GM12878 (cell line): ENCODE data around the gene HOXD3. TPM values are rescaled to one million over a fixed set of nuclear protein-coding genes. Genes with fewer than 3 reads are reported as not detected.

ENCODE experiments used
- ATAC-seq: fragments of 200-7000 bp; cut with Tn5 transposase; 3 replicates; pipeline ENCODE4 v1.9.1; 2020; ENCODE audit warnings: mild to moderate bottlenecking, moderate library complexity
- BruUV-seq: library from RNA; stranded (reverse); fragments of 400-500 nt; replicated peaks from 2 replicates; lab custom pipeline; 2021; lab: Mats Ljungman, UMichigan
- CTCF ChIA-PET: fragments of 300-600 bp; sonication (Branson Sonifier 250); formaldehyde crosslinking; extraction: SDS; loops from one replicate; lab custom pipeline; 2021; ENCODE audit warnings: inconsistent platforms; lab: Yijun Ruan, JAX
- POLR2A ChIA-PET: fragments of 350-600 bp; formaldehyde crosslinking; extraction: SDS; loops from one replicate; lab custom pipeline; 2021; ENCODE audit warnings: inconsistent platforms; lab: Charles Lee
- RAD21 ChIA-PET: fragments of 300-600 bp; sonication (Branson Sonifier 250); formaldehyde crosslinking; loops from one replicate; lab custom pipeline; 2023; ENCODE audit warnings: antibody characterized with exemption; ENCODE audit not compliant: unreplicated experiment; lab: Charles Lee
- SMC1A ChIA-PET: fragments of 300-600 bp; sonication (Branson Sonifier 250); formaldehyde crosslinking; loops from one replicate; lab custom pipeline; 2023; ENCODE audit not compliant: unreplicated experiment, uncharacterized antibody; lab: Charles Lee
- DNase-seq: peaks from one replicate; pipeline ENCODE4 v3.0.0-alpha.2; 2011; ENCODE audit warnings: low read depth, low spot score
- FAIRE-seq: peaks from 3 replicates; lab custom pipeline; 2011; peaks lifted over from hg19 to GRCh38; lab: Jason Lieb, UNC
- H2AFZ ChIP-seq: 2 replicates; pipeline ENCODE4 v1.6.0; 2011; ENCODE audit warnings: low read depth, low read length, control low read depth; ENCODE audit not compliant: control insufficient read depth
- H3K27ac ChIP-seq: 2 replicates; pipeline ENCODE4 v1.5.1; 2011; ENCODE audit warnings: control low read depth; ENCODE audit not compliant: control insufficient read depth, insufficient read depth
- H3K27me3 ChIP-seq, 2 experiments: replicated peaks in 1 of 2; 2 replicates each; pipeline versions ENCODE4 v1.6.0 to v1.6.1; 2011; ENCODE audit warnings: low read length in 1 of 2; ENCODE audit not compliant: control insufficient read depth in 2 of 2, insufficient read depth in 2 of 2
- H3K36me3 ChIP-seq, 2 experiments: 2 replicates each; pipeline ENCODE4 v1.5.1; 2011; ENCODE audit warnings: low read length in 1 of 2; ENCODE audit not compliant: control insufficient read depth in 2 of 2, insufficient read depth in 2 of 2
- H3K4me1 ChIP-seq: 2 replicates; pipeline ENCODE4 v1.6.1; 2011; ENCODE audit warnings: mild to moderate bottlenecking, low read length, moderate library complexity, mixed read lengths; ENCODE audit not compliant: control insufficient read depth, insufficient read depth
- H3K4me2 ChIP-seq: 2 replicates; pipeline ENCODE4 v1.6.0; 2011; ENCODE audit warnings: control low read depth; ENCODE audit not compliant: control insufficient read depth, insufficient read depth
- H3K4me3 ChIP-seq: fragments of 200-600 bp; sonication (generic); 2 replicates; pipeline ENCODE4 v1.5.1; 2016
- H3K79me2 ChIP-seq: 2 replicates; pipeline ENCODE4 v1.6.0; 2011; ENCODE audit warnings: low read length; ENCODE audit not compliant: control insufficient read depth, insufficient read depth
- H3K9ac ChIP-seq: 2 replicates; pipeline ENCODE4 v1.8.0; 2011; ENCODE audit warnings: low read length, control low read depth, mixed read lengths; ENCODE audit not compliant: control insufficient read depth, insufficient read depth
- H3K9me3 ChIP-seq: replicated peaks from 3 replicates; pipeline ENCODE4 v1.5.1; 2011; ENCODE audit warnings: mild to moderate bottlenecking, low read length; ENCODE audit not compliant: control insufficient read depth, insufficient read depth
- H4K20me1 ChIP-seq: 2 replicates; pipeline ENCODE4 v1.6.0; 2011; ENCODE audit not compliant: control insufficient read depth, insufficient read depth
- ASH2L ChIP-seq: fragments of 300-600, 200-600 bp; sonication (generic); IDR thresholded peaks from 2 replicates; pipeline ENCODE4 v1.6.1; 2017; ENCODE audit warnings: low read depth, mild to moderate bottlenecking, borderline replicate concordance
- CREM ChIP-seq: IDR thresholded peaks from 2 replicates; pipeline ENCODE4 v1.6.1; 2014; ENCODE audit warnings: antibody characterized with exemption, low read depth
- FOS ChIP-seq: IDR thresholded peaks from 3 replicates; pipeline ENCODE4 v1.6.1; 2011; ENCODE audit warnings: borderline replicate concordance; ENCODE audit not compliant: insufficient read length; ENCODE audit errors: extremely low read depth
- HDAC6 ChIP-seq: fragments of 200-600 bp; sonication (generic); IDR thresholded peaks from one replicate; pipeline ENCODE4 v1.8.0; 2017; ENCODE audit warnings: antibody characterized with exemption; ENCODE audit not compliant: unreplicated experiment
- KLF5 ChIP-seq: fragments of 450-650 bp; IDR thresholded peaks from 2 replicates; pipeline ENCODE4 v1.6.1; 2014; ENCODE audit warnings: mild to moderate bottlenecking; ENCODE audit not compliant: partially characterized antibody
- MTA2 ChIP-seq: fragments of 450-650 bp; IDR thresholded peaks from 2 replicates; pipeline ENCODE4 v1.6.1; 2016; ENCODE audit warnings: low read depth, mild to moderate bottlenecking, moderate library complexity
- NRF1 ChIP-seq: conservative IDR thresholded peaks from 2 replicates; pipeline ENCODE4 v1.6.1; 2011; ENCODE audit warnings: mild to moderate bottlenecking, low read depth, low read length, improper control_type of control experiment
- PML ChIP-seq: IDR thresholded peaks from 2 replicates; pipeline ENCODE4 v1.6.1; 2012; ENCODE audit warnings: low read length, inconsistent platforms
- POLR2AphosphoS5 ChIP-seq: IDR thresholded peaks from 2 replicates; pipeline ENCODE4 v1.6.1; 2011; ENCODE audit warnings: mild to moderate bottlenecking, low read length, inconsistent platforms
- RAD51 ChIP-seq: fragments of 450-650 bp; IDR thresholded peaks from 2 replicates; pipeline ENCODE4 v1.6.1; 2016; ENCODE audit warnings: moderate library complexity, mild to moderate bottlenecking, inconsistent platforms
- RCOR1 ChIP-seq: conservative IDR thresholded peaks from 2 replicates; pipeline ENCODE4 v1.6.1; 2012; ENCODE audit warnings: low read depth, low read length, improper control_type of control experiment
- SIN3A ChIP-seq: IDR thresholded peaks from 2 replicates; pipeline ENCODE4 v1.6.1; 2012; ENCODE audit warnings: low read depth, low read length, improper control_type of control experiment
- SMARCA5 ChIP-seq: fragments of 450-650 bp; IDR thresholded peaks from 2 replicates; pipeline ENCODE4 v1.6.1; 2017; ENCODE audit warnings: mild to moderate bottlenecking
- SUZ12 ChIP-seq: fragments of 200-600 bp; sonication (generic); IDR thresholded peaks from one replicate; pipeline ENCODE4 v1.6.1; 2018; ENCODE audit warnings: antibody characterized with exemption, mild to moderate bottlenecking; ENCODE audit not compliant: unreplicated experiment
- ZNF217 ChIP-seq: fragments of 450-650 bp; IDR thresholded peaks from 2 replicates; pipeline ENCODE4 v1.6.1; 2017; ENCODE audit warnings: antibody characterized with exemption, mild to moderate bottlenecking
- ZNF24 ChIP-seq: fragments of 450-650 bp; IDR thresholded peaks from 2 replicates; pipeline ENCODE4 v1.6.1; 2017; ENCODE audit warnings: antibody characterized with exemption, mild to moderate bottlenecking
- WGBS: methylation state at CpG from one replicate; pipeline ENCODE4 v1.1.6; 2016; ENCODE audit warnings: low lambda C conversion rate; ENCODE audit not compliant: insufficient replicate concordance, insufficient coverage; ENCODE audit errors: missing lambda C conversion rate; 5-methylcytosine and 5-hydroxymethylcytosine counted together
- in situ Hi-C: fragments of 300-500 bp; cut with MboI; formaldehyde crosslinking; loops from 9 replicates; pipeline ENCODE4 v1.14.3; 2018; ENCODE audit warnings: mixed read lengths
- intact Hi-C: fragments of 100-400 bp; cut with micrococcal nuclease; formaldehyde crosslinking; loops from one replicate; pipeline ENCODE4 v1.14.2; 2022; ENCODE audit not compliant: unreplicated experiment
- polyA plus RNA-seq, 11 experiments: library from polyadenylated mRNA; depleted of rRNA in 4 of 11; unstranded in 6 of 11; stranded (reverse) in 5 of 11; fragments of >200 nt; fragmentation: Nextera tagmentation in 4 of 11; fragmentation: Illumina TruSeq in 1 of 11; extraction: Ambion mirVana in 4 of 11; extraction: Trizol in 1 of 11; gene quantifications; 1 replicate in 1 of 11; 2 replicates in 10 of 11; pipeline versions ENCODE4 v1.2.1 to v1.2.3, GENCODE V29; 2011 to 2016; ENCODE audit warnings: inconsistent platforms in 2 of 11, missing spikeins in 2 of 11, low read depth in 1 of 11
- total RNA-seq, 4 experiments: library from RNA; depleted of rRNA in 3 of 4; stranded (reverse); fragments of >200 nt in 3 of 4; fragmentation: Illumina TruSeq in 1 of 4; extraction: Trizol in 1 of 4; gene quantifications; 2 replicates each; pipeline versions ENCODE4 v1.2.1 to v1.2.3, GENCODE V29; 2013 to 2021
- TF ChIP-seq, protein P1 (sequence below): fragments of 450-650 bp; formaldehyde crosslinking; IDR thresholded peaks from 2 replicates; pipeline ENCODE4 v1.4.0; 2020; ENCODE audit warnings: mild to moderate bottlenecking, moderate library complexity
- TF ChIP-seq, protein P2 (sequence below): IDR thresholded peaks from 2 replicates; pipeline ENCODE4 v1.6.1; 2012; ENCODE audit warnings: low read length, inconsistent platforms

HOXD3 gene
- total and polyA plus RNA-seq, 10 of the 15 experiments (the other 5 are each of a cell fraction or from before 2014, with no cell fraction given), result not detected

DNA sequence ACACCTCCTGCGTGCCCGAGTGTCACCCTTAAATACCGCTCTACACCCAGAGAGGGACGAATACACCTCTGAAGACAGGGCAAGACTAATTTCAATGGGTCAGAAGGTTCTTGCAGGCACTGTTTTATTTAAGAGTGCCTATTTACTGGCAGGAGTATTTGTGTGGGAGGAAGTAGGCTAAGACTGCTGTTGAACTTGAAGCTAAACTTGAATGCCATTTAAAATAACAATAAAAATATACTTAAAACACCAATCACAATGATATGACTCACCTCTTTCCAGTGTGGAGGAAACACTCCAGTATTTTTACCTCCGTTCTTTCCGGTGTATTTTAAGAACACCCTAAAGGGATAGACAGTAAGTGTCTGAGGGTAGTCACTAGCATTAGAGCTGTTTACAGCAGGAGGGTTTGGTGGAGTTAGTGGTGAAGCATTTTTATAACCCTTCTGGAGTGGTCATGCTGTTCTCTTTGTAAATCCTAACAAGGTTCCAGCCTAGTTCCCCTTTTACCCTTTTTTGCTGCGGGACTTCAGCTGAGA, 21.7 kb downstream of the HOXD3 start:
- no peak for DNase-seq
- Histone ChIP-seq H4K20me1 (no peaks in the 10 kb centered on the region), H3K79me2 (no peaks in the 10 kb centered on the region), H3K9me3 (no peaks in the 10 kb centered on the region; the same call in 2 of the 3 replicates), H3K4me2 (no peak overlapping the region), H3K27ac (no peak overlapping the region), H3K36me3 (no peaks in the 10 kb centered on the region), H2AFZ (no peak overlapping the region), H3K4me1 (no peaks in the 10 kb centered on the region), H3K4me3 (no peak overlapping the region), H3K9ac (no peak overlapping the region), H3K27me3 (peaks cover 8 to 24% of the 10 kb centered on the region in 2 experiments)
- intact Hi-C loops (no loop called here), in situ Hi-C loops (no loop called here)
- 2% methylated on average over 7 of the region's 7 CpGs for WGBS
- no peak for ATAC-seq
- no peak for FAIRE-seq
- ChIA-PET POLR2A (no interaction called here), CTCF (no interaction called here), RAD21 (no interaction called here), SMC1A (no interaction called here)
- no peak for TF ChIP-seq KLF5
- TF ChIP-seq, protein P1, sequence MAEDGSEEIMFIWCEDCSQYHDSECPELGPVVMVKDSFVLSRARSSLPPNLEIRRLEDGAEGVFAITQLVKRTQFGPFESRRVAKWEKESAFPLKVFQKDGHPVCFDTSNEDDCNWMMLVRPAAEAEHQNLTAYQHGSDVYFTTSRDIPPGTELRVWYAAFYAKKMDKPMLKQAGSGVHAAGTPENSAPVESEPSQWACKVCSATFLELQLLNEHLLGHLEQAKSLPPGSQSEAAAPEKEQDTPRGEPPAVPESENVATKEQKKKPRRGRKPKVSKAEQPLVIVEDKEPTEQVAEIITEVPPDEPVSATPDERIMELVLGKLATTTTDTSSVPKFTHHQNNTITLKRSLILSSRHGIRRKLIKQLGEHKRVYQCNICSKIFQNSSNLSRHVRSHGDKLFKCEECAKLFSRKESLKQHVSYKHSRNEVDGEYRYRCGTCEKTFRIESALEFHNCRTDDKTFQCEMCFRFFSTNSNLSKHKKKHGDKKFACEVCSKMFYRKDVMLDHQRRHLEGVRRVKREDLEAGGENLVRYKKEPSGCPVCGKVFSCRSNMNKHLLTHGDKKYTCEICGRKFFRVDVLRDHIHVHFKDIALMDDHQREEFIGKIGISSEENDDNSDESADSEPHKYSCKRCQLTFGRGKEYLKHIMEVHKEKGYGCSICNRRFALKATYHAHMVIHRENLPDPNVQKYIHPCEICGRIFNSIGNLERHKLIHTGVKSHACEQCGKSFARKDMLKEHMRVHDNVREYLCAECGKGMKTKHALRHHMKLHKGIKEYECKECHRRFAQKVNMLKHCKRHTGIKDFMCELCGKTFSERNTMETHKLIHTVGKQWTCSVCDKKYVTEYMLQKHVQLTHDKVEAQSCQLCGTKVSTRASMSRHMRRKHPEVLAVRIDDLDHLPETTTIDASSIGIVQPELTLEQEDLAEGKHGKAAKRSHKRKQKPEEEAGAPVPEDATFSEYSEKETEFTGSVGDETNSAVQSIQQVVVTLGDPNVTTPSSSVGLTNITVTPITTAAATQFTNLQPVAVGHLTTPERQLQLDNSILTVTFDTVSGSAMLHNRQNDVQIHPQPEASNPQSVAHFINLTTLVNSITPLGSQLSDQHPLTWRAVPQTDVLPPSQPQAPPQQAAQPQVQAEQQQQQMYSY, result no peak
- no peak for TF ChIP-seq SIN3A
- no peak for TF ChIP-seq SMARCA5
- no peak for TF ChIP-seq RCOR1
- TF ChIP-seq SUZ12, result no peak
- no peak for TF ChIP-seq RAD51
- no peak for TF ChIP-seq PML
- no peak for TF ChIP-seq FOS
- TF ChIP-seq CREM, result no peak
- no peak for TF ChIP-seq ZNF217
- TF ChIP-seq, protein P2, sequence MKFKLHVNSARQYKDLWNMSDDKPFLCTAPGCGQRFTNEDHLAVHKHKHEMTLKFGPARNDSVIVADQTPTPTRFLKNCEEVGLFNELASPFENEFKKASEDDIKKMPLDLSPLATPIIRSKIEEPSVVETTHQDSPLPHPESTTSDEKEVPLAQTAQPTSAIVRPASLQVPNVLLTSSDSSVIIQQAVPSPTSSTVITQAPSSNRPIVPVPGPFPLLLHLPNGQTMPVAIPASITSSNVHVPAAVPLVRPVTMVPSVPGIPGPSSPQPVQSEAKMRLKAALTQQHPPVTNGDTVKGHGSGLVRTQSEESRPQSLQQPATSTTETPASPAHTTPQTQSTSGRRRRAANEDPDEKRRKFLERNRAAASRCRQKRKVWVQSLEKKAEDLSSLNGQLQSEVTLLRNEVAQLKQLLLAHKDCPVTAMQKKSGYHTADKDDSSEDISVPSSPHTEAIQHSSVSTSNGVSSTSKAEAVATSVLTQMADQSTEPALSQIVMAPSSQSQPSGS, result no peak
- TF ChIP-seq NRF1, result no peak
- no peak for TF ChIP-seq POLR2AphosphoS5
- no peak for TF ChIP-seq ZNF24
- no peak for TF ChIP-seq MTA2
- TF ChIP-seq HDAC6, result no peak
- no peak for TF ChIP-seq ASH2L
- BruUV-seq, result no TSS peak
